ENCODE data around the gene ETFRF1.

DNA sequence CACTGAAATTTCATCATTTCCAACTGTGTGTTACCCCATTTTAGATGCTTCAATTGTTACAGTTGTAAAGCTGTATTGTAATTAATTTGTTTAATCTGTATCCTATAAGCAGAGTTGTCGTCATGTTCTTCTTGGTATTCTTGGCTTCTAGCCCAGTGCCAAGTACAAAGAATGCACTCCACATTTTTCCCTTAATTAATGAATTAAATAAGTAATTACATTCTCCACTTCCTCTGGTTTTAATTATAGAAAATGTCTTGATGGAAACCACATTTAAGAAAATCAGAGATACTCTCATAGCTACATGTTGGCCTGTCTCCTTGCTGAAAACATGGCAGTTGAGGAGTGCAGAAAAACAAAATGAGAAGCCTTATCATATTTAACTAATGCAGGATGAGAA is 823 bp upstream of the ETFRF1 start:
- TF ChIP-seq, protein P1, sequence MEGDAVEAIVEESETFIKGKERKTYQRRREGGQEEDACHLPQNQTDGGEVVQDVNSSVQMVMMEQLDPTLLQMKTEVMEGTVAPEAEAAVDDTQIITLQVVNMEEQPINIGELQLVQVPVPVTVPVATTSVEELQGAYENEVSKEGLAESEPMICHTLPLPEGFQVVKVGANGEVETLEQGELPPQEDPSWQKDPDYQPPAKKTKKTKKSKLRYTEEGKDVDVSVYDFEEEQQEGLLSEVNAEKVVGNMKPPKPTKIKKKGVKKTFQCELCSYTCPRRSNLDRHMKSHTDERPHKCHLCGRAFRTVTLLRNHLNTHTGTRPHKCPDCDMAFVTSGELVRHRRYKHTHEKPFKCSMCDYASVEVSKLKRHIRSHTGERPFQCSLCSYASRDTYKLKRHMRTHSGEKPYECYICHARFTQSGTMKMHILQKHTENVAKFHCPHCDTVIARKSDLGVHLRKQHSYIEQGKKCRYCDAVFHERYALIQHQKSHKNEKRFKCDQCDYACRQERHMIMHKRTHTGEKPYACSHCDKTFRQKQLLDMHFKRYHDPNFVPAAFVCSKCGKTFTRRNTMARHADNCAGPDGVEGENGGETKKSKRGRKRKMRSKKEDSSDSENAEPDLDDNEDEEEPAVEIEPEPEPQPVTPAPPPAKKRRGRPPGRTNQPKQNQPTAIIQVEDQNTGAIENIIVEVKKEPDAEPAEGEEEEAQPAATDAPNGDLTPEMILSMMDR (conservative IDR thresholded peaks at IDR 0.05), result no peak
- no peak for TF ChIP-seq EZH2 (IDR thresholded peaks at IDR 0.05; ENCODE audit: low read depth)
